ENCODE data around the gene PIM3.

DNA sequence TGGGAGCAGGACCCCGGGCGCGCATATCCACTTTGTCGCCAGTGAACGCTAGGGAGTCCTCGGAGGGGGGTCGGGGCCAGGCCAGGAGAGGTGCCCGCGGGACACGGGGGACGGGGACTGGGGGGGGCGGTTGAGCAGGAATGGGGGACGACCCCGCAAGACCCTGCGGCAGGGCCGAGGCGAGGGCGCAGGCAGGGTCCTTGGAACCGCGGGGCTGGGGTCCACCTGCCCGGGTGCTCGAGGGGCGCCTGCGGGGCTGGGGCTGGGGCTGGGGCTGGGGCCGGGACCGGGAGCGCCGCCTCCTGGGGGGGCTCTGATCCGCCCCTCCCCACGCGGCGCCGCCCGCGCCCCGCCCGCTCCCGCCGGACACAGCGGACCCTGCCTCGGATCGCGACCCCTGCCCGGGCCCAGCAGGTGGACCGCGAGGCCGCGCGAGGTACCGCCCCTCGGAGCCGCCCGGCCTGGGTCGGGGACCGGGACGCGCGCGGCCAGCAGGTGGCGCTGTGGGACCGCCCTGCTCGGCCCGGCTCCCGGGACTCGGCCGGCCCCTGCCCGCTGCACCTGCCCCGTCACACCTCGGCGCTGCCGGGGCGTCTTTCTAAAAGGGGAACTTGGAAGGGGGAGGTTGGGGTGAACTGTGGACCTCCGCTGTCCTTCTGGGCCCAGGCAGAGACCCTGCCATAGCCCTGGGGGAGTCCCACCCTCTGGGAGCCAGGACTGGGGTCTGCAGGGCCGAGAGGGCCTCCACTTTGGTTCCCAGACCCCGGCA, 31.2 kb upstream of the PIM3 start:
- no peak for TF ChIP-seq NFIC (IDR thresholded peaks at IDR 0.05; ENCODE audit: borderline replicate concordance)
- peak; percentile 82 for TF ChIP-seq RAD21 (IDR thresholded peaks at IDR 0.05; ENCODE audit: low read length)
- TF ChIP-seq, protein P1, sequence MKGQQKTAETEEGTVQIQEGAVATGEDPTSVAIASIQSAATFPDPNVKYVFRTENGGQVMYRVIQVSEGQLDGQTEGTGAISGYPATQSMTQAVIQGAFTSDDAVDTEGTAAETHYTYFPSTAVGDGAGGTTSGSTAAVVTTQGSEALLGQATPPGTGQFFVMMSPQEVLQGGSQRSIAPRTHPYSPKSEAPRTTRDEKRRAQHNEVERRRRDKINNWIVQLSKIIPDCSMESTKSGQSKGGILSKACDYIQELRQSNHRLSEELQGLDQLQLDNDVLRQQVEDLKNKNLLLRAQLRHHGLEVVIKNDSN (IDR thresholded peaks at IDR 0.05; ENCODE audit: borderline replicate concordance, low read depth), result no peak
- no peak for TF ChIP-seq FOXM1 (IDR thresholded peaks at IDR 0.05; ENCODE audit: low read depth)
- TF ChIP-seq NRF1 (IDR thresholded peaks at IDR 0.05; ENCODE audit: low read depth, low read length), result no peak
- TF ChIP-seq, protein P2, sequence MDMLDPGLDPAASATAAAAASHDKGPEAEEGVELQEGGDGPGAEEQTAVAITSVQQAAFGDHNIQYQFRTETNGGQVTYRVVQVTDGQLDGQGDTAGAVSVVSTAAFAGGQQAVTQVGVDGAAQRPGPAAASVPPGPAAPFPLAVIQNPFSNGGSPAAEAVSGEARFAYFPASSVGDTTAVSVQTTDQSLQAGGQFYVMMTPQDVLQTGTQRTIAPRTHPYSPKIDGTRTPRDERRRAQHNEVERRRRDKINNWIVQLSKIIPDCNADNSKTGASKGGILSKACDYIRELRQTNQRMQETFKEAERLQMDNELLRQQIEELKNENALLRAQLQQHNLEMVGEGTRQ (IDR thresholded peaks at IDR 0.05; ENCODE audit: borderline replicate concordance, low read depth, low read length), result no peak
- TF ChIP-seq, protein P3, sequence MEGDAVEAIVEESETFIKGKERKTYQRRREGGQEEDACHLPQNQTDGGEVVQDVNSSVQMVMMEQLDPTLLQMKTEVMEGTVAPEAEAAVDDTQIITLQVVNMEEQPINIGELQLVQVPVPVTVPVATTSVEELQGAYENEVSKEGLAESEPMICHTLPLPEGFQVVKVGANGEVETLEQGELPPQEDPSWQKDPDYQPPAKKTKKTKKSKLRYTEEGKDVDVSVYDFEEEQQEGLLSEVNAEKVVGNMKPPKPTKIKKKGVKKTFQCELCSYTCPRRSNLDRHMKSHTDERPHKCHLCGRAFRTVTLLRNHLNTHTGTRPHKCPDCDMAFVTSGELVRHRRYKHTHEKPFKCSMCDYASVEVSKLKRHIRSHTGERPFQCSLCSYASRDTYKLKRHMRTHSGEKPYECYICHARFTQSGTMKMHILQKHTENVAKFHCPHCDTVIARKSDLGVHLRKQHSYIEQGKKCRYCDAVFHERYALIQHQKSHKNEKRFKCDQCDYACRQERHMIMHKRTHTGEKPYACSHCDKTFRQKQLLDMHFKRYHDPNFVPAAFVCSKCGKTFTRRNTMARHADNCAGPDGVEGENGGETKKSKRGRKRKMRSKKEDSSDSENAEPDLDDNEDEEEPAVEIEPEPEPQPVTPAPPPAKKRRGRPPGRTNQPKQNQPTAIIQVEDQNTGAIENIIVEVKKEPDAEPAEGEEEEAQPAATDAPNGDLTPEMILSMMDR (IDR thresholded peaks at IDR 0.05), result peak; percentile 66
